Tibial artery (tissue), 4 donors: ENCODE measurements around the gene PEX12.

Experiments
- DNase-seq, 2 donors: peaks; one replicate each; pipeline ENCODE4 v3.0.0-alpha.2; 2019
- H3K27ac ChIP-seq, 2 donors: fragments of 200-600 bp; sonication (generic) in 1 of 2; 1 replicate in 1 of 2; 2 replicates in 1 of 2; pipeline ENCODE4 v1.5.1; 2018 to 2019; ENCODE audit warnings: mild to moderate bottlenecking in 1 of 2
- H3K27me3 ChIP-seq, 2 donors: fragments of 200-600 bp; sonication (generic) in 1 of 2; one replicate each; pipeline versions ENCODE4 v1.5.1 to v1.6.0; 2016 to 2019
- H3K36me3 ChIP-seq, 3 donors: fragments of 200-600 bp; sonication (generic) in 2 of 3; one replicate each; pipeline ENCODE4 v1.5.1; 2016 to 2019; ENCODE audit warnings: mild to moderate bottlenecking in 2 of 3
- H3K4me1 ChIP-seq, 4 donors: fragments of 200-600 bp; sonication (generic) in 2 of 4; 1 replicate in 3 of 4; 2 replicates in 1 of 4; pipeline ENCODE4 v1.5.1; 2016 to 2019
- H3K4me3 ChIP-seq, 2 donors: fragments of 200-600 bp; sonication (generic) in 1 of 2; 1 replicate in 1 of 2; 2 replicates in 1 of 2; pipeline ENCODE4 v1.5.1; 2018 to 2019; ENCODE audit warnings: mild to moderate bottlenecking in 2 of 2
- H3K9me3 ChIP-seq, 3 donors: fragments of 200-600 bp; sonication (generic) in 1 of 3; one replicate each; pipeline ENCODE4 v1.5.1; 2016 to 2019
- intact Hi-C: fragments of 100-400 bp; cut with DNase I; formaldehyde crosslinking; loops from one replicate; pipeline ENCODE4 v1.15.0; 2023; ENCODE audit warnings: low total_unique reads
- TF ChIP-seq, protein P1 (sequence below), 2 experiments: fragments of 200-600 bp in 1 of 2; fragments of 450-650 bp in 1 of 2; IDR thresholded peaks; one replicate each; pipeline ENCODE4 v1.5.1; 2017 to 2019; ENCODE audit warnings: antibody characterized with exemption in 2 of 2, mild to moderate bottlenecking in 1 of 2, moderate library complexity in 1 of 2

PEX12 gene

DNA sequence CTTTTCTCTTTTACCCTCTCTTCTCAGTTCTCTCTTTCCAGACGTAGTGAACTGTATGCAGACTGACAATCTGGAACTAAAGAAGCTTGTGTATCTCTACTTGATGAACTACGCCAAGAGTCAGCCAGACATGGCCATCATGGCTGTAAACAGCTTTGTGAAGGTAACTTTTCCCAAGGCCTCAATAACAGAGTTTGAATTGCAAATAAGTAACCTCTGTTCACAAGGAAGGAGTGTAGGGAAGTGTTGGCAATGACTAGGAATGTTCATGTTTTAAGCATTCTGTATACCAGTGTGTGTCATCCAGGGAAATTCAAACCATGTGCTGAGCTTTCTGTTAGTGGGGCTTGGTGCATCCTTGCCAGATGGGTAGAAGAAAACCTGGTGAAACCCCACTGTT lies 27.3 kb upstream of the PEX12 start:
- DNase-seq: no peak

DNA sequence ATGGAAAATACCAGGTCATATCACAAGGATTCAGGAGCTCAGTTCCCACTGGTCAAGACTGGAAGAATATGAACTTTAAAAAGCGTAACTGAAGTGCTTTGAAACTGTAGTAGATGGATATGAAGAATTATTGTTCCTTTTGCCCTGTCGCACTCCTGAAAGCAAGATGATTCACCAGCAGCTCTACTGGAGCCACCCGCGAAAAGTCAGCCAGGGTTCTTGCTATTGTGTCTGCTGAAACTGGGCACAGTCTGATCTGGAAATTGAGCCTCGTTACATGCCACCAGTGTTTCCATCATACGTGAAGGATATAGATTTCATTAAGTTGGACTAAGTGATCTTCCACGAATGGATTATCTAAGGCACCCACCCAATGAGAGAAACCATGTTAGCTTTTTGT lies 25.3 kb upstream of the PEX12 start:
- DNase-seq: no peak
- Histone ChIP-seq H3K4me3 (no peak overlapping the region), H3K9me3 (no peaks in the 10 kb centered on the region), H3K36me3 (peaks cover 66 to 83% (median 79%) of the 10 kb centered on the region in 3 donors), H3K27me3 (no peaks in the 10 kb centered on the region), H3K27ac (no peak overlapping the region), H3K4me1 (no peaks in the 10 kb centered on the region)
- intact Hi-C loops: no loop called here
- TF ChIP-seq, protein P1, sequence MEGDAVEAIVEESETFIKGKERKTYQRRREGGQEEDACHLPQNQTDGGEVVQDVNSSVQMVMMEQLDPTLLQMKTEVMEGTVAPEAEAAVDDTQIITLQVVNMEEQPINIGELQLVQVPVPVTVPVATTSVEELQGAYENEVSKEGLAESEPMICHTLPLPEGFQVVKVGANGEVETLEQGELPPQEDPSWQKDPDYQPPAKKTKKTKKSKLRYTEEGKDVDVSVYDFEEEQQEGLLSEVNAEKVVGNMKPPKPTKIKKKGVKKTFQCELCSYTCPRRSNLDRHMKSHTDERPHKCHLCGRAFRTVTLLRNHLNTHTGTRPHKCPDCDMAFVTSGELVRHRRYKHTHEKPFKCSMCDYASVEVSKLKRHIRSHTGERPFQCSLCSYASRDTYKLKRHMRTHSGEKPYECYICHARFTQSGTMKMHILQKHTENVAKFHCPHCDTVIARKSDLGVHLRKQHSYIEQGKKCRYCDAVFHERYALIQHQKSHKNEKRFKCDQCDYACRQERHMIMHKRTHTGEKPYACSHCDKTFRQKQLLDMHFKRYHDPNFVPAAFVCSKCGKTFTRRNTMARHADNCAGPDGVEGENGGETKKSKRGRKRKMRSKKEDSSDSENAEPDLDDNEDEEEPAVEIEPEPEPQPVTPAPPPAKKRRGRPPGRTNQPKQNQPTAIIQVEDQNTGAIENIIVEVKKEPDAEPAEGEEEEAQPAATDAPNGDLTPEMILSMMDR (IDR thresholded peaks at IDR 0.05): no peak

More for the DNA sequence above, 27.3 kb upstream of the PEX12 start:
- H3K27ac ChIP-seq: no peak overlapping the region
- intact Hi-C loops: no loop called here
- H3K9me3 ChIP-seq: no peaks in the 10 kb centered on the region
- H3K36me3 ChIP-seq: peaks cover 70 to 95% (median 75%) of the 10 kb centered on the region in 3 donors
- TF ChIP-seq, protein P1 (IDR thresholded peaks at IDR 0.05): no peak
- H3K4me1 ChIP-seq: no peaks in the 10 kb centered on the region
- no peaks in the 10 kb centered on the region for H3K27me3 ChIP-seq
- no peak overlapping the region for H3K4me3 ChIP-seq

DNA sequence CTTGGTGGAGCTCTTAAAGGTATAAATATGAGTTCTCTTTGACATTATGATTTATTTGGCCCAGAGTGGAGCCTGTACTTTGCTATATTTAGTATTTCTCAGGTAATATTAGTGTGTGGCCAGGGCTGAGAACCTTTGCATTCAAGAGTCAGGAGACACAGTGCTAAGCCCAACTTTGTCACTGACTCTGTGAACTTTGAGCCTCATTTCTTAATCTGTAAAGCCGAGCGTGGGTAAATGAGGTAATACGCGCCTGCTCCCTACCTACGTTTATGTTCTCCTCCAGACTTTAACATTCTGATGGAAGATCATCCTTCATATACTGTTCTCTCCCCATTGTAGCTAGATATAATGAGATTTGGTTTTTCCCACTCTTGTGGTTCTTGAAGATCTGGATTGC lies 19.2 kb upstream of the PEX12 start:
- H3K36me3 ChIP-seq: peaks cover 40 to 70% (median 68%) of the 10 kb centered on the region in 3 donors
- no peaks in the 10 kb centered on the region for H3K4me1 ChIP-seq
- H3K9me3 ChIP-seq: no peaks in the 10 kb centered on the region
- H3K4me3 ChIP-seq: no peak overlapping the region
- H3K27ac ChIP-seq: no peak overlapping the region
- intact Hi-C loops: no loop called here
- TF ChIP-seq, protein P1 (IDR thresholded peaks at IDR 0.05): no peak
- H3K27me3 ChIP-seq: no peaks in the 10 kb centered on the region
- DNase-seq: no peak

DNA sequence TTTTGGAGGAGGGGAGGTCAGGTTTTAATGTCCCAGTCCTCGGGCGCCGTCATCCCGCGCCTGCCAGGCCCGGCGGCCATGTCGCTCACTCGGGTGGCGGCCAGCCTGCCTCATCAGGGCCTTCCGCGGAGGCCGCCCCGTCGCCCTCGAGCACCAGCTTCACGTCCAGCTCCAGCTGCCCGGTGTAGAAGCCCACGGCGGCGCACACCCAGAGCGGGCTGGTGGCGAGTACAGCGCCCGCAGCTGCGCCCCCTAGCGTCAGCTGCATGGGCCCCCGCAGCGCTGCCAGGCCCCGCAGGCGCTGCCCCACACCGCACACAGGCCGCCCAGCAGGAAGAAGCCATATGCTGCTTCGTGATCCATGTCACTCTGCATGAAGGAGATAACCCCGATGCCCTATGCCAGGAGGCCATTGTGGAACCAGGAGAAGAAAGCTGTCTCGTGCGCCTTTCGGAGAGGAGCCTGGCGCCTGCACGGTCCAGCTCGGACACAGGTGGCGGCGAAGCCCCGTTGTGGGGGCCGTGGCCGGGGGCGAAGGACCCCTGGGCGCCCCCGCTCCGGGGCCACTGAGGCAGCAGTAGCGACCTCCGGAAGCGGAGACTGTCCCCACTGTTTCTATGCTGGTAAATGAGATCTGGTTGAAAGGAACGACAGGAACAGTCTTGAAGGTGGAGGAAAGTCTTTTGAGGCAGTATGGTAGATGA lies 18.3 kb upstream of the PEX12 start:
- Histone ChIP-seq H3K4me3 (no peak overlapping the region), H3K9me3 (no peaks in the 10 kb centered on the region), H3K36me3 (peaks cover 40 to 67% (median 62%) of the 10 kb centered on the region in 3 donors), H3K27ac (no peak overlapping the region), H3K4me1 (no peaks in the 10 kb centered on the region), H3K27me3 (no peaks in the 10 kb centered on the region)
- intact Hi-C loops: no loop called here
- TF ChIP-seq, protein P1 (IDR thresholded peaks at IDR 0.05): no peak
- DNase-seq: no peak

DNA sequence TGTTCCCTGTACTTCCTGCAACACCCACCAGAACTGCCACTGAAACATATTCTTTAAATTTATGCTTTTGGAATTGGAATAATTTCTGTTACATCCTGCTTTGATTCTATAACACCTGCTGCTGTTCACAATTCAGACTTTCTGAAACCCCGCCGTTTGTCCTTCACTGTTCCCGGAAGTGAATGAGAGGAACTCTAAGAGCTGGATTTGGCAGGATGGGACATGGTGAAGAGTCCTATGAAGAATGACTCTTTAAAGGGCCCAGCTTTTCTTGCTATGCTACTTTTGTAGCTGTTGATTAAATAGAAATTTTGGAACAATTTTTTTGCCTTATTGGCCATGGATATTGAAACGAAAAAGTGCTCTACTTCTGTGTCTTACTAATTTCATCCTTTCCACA lies 17.7 kb upstream of the PEX12 start:
- DNase-seq: no peak
- intact Hi-C loops: no loop called here

More for the DNA sequence above, 17.7 kb upstream of the PEX12 start:
- Histone ChIP-seq H3K9me3 (no peaks in the 10 kb centered on the region), H3K27me3 (no peaks in the 10 kb centered on the region), H3K4me1 (peaks cover 0 to 3% (median 0%) of the 10 kb centered on the region in 4 donors), H3K4me3 (no peak overlapping the region), H3K36me3 (peaks cover 40 to 61% (median 56%) of the 10 kb centered on the region in 3 donors), H3K27ac (no peak overlapping the region)
- TF ChIP-seq, protein P1 (IDR thresholded peaks at IDR 0.05): no peak
